NCI-H510A (cell line): ENCODE measurements around the gene DIAPH3.
A peak's percentile ranks its signal among the peaks of the same experiment; 100 is the strongest.
"Not testable (repeated sequence)": the region's sequence is repeated elsewhere in the genome, so short reads cannot be mapped to it uniquely, and the experiment has no call there.

Source experiments
- DNase-seq: peaks from one replicate; lab custom pipeline; 2025; lab: John Stamatoyannopoulos, UW

The DIAPH3 gene, protein sequence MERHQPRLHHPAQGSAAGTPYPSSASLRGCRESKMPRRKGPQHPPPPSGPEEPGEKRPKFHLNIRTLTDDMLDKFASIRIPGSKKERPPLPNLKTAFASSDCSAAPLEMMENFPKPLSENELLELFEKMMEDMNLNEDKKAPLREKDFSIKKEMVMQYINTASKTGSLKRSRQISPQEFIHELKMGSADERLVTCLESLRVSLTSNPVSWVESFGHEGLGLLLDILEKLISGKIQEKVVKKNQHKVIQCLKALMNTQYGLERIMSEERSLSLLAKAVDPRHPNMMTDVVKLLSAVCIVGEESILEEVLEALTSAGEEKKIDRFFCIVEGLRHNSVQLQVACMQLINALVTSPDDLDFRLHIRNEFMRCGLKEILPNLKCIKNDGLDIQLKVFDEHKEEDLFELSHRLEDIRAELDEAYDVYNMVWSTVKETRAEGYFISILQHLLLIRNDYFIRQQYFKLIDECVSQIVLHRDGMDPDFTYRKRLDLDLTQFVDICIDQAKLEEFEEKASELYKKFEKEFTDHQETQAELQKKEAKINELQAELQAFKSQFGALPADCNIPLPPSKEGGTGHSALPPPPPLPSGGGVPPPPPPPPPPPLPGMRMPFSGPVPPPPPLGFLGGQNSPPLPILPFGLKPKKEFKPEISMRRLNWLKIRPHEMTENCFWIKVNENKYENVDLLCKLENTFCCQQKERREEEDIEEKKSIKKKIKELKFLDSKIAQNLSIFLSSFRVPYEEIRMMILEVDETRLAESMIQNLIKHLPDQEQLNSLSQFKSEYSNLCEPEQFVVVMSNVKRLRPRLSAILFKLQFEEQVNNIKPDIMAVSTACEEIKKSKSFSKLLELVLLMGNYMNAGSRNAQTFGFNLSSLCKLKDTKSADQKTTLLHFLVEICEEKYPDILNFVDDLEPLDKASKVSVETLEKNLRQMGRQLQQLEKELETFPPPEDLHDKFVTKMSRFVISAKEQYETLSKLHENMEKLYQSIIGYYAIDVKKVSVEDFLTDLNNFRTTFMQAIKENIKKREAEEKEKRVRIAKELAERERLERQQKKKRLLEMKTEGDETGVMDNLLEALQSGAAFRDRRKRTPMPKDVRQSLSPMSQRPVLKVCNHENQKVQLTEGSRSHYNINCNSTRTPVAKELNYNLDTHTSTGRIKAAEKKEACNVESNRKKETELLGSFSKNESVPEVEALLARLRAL

DNA sequence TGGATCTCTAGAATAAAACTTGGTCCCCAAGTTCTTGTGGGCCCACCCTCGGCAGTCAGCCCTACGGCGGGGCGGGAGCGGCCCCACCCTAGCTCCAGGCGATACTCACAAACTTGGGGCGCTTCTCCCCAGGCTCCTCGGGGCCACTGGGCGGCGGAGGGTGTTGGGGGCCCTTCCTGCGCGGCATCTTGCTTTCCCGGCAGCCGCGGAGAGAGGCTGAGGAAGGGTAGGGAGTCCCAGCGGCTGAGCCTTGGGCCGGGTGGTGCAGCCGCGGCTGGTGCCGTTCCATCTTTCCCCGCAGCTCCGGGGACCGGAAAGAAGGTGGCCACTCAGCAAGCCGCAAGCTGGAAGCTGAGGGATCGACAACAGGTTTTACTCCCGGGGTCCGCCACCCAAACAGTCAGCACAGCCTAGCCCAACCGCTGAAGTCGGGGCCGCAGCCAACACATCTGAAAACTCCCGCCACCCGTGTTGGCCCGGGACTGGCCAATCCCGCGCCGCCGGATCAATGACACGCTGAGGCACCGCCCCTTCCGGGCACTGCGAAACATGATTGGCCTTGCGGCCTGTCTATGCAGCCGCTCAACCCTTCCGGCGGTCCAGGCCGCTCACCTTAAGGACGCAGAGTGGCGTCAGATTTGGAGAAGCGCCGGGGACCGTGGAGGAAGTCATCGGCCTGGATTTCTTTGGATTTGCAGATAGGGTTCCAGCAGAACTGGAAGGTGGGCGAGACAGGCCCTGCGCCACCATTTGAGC lies at the start of gene DIAPH3:
Gene DIAPH3, minus strand, starts transcription at position 451 of the 756 bp plus-strand sequence. Its CDS starts 162 bp downstream, at position 289.
- peak; percentile 68 for DNase-seq

- DNase-seq, result no peak
These were observed 49.6 kb upstream of the DIAPH3 start for GRCh38 chr13:60213236-60213744.

DNA sequence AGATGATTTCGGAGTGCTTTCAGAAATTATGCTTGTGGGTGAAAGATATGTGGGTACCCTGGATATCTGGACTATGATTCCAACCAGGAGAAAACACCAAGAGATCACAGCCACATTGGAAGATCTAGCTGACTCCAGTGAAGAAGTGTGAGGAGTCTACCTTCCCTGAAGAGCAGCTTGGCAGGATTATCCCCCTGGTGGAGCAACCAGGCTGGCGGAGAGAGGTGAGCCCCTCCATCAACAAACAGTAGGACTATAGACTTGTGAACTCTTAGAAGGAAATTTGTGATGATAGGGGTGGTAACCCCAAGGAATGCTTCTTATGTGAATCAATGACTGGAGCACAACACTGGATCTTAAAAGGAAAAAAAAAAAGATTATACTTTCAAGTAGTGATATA lies 47.8 kb upstream of the DIAPH3 start:
- DNase-seq, result no peak

- DNase-seq, result no peak
These were observed 47.0 kb upstream of the DIAPH3 start for GRCh38 chr13:60210510-60211330.

GRCh38 chr13:60205499-60205898 lies 41.8 kb upstream of the DIAPH3 start:
- not testable (repeated sequence) for DNase-seq

DNA sequence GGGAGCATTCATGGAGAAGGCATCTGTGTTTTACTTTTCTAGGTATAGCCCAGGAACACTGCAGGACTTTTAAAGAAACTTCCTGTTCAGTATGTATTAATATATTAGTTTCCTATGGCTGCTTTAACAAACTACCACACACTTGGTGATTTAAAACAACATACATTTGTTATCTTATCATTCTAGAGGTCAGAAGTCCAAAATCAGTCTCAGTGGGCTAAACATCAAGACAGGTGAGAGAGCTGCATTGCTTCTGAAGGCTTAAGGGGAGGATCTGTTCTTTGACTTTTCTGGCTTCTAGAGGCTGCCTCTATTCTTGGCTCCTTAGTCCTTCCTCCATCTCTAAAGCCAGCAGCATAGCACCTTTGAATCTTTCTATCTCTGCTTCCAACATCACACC lies 37.6 kb upstream of the DIAPH3 start:
- no peak for DNase-seq

- not testable (repeated sequence) for DNase-seq
These were observed 32.2 kb upstream of the DIAPH3 start for GRCh38 chr13:60195893-60196292.

GRCh38 chr13:60182907-60183306 lies 19.2 kb upstream of the DIAPH3 start:
- DNase-seq, result no peak

DNA sequence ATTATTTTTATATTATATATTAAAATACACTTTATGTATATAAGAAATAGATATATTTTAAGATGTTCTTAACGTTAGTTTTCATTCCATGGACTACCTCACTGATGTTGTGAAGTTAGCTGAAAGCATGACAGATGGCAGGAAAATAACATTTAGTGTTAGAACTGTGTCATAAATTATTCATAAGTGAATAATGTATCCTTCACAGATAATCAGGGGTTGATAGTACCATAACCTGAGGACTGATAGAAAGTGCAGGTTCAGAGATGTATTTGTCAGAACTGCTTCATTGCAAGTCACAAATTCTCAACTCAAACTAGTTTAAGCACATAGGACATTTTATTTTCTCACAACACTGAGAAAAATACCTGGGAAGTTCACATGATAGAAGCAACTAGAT lies 14.6 kb upstream of the DIAPH3 start:
- no peak for DNase-seq

- DNase-seq, result no peak
These were observed 11.8 kb upstream of the DIAPH3 start for GRCh38 chr13:60175571-60175970.

GRCh38 chr13:60174113-60174512 lies 10.4 kb upstream of the DIAPH3 start:
- no peak for DNase-seq

- DNase-seq, result no peak
These were observed 8.4 kb upstream of the DIAPH3 start for GRCh38 chr13:60172111-60172510.

GRCh38 chr13:60170414-60170813 lies 6.7 kb upstream of the DIAPH3 start:
- DNase-seq, result no peak

DNA sequence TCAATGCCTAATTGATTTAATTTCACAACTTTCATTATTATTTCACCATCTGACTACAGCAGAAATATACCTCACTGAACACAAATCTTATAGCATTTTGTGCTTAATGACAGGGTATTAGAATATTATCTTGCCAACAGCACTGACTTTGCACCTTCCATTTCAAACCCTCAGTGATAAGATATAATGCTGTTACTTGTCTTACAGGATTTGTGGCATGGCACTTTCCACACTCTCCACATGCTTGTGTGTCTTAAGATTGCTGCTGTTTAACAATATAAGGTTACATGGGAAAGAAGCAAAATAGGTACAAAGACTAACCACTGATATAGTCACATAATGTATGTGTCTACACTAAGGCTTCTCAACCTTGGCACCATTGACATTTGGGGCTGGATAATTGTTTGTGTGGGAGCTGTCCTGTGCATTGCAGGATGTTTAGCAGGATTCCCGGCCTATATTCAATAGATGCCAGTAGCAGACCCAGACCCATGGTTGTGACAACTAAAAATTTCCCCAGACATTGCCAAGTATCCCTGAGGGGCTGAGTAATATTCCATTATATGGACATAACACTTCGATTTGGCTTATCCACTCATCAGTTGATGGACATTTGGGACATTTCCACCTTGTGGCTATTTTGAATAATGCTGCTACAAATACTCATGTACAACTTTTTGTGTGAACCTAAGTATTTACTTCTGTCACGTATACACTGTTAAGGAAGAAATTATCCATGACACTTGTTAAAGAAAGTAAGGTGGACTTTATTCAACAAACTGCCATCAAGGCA lies 5.7 kb upstream of the DIAPH3 start:
- DNase-seq, result no peak

GRCh38 chr13:60167121-60167520 lies 3.4 kb upstream of the DIAPH3 start:
- DNase-seq, result no peak

- DNase-seq, result no peak
These were observed 1.8 kb upstream of the DIAPH3 start for GRCh38 chr13:60165391-60166099.

GRCh38 chr13:60164234-60164889 lies 634 bp upstream of the DIAPH3 start:
- no peak for DNase-seq

DNA sequence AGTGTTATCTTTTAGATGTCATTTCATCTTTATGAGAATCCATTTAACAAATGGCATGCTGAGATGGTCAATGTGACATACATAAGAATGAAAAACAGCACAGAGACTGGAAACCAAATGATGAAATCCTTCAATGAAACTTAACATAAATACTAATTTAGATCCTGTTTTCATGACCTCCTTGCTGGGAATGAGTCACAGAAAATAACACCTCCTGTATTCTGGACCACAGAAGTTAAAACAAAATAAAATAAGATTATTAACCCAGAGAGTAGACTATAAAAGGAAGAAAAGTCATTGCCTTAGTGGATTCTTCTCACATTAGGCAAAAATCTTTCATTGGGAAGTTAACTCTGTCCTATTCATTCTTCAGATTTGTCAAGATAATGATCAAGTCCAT lies 1.6 kb downstream of the DIAPH3 start:
- DNase-seq, result no peak
